Naive thymus-derived CD8-positive, alpha-beta T cell (primary cell): Measurements from ENCODE around the gene VEGFC. TPM values are rescaled to one million over a fixed set of nuclear protein-coding genes. Genes with fewer than 3 reads are reported as not detected.

ENCODE experiments used
- ATAC-seq, 2 donors: fragments of 150-1000 bp; cut with Tn5 transposase in 1 of 2; sonication (Bioruptor Pico), chemical (Tn5 transposase) in 1 of 2; 1 replicate in 1 of 2; 2 replicates in 1 of 2; pipeline ENCODE4 v1.10.0; 2021; ENCODE audit warnings: mild to moderate bottlenecking in 2 of 2, moderate library complexity in 2 of 2
- POLR2A ChIA-PET: fragments of 350-600 bp; sonication (Branson Sonifier 250); formaldehyde crosslinking; loops from one replicate; lab custom pipeline; 2021; ENCODE audit warnings: antibody characterized with exemption; lab: Charles Lee
- DNase-seq, 10 donors: peaks; one replicate each; pipeline versions ENCODE4 v3.0.0 to v3.0.0-alpha.2; 2020 to 2022
- H3K27ac Mint-ChIP-seq, 10 donors: one replicate each; pipeline ENCODE4 v1.8.0; 2020 to 2022; ENCODE audit warnings: mild to moderate bottlenecking in 10 of 10, mixed read lengths in 10 of 10, moderate library complexity in 4 of 10, inconsistent platforms in 1 of 10
- H3K27me3 Mint-ChIP-seq, 5 donors: one replicate each; pipeline ENCODE4 v1.8.0; 2021 to 2022; ENCODE audit warnings: mixed read lengths in 5 of 5
- H3K36me3 Mint-ChIP-seq, 3 donors: one replicate each; pipeline ENCODE4 v1.8.0; 2020 to 2022; ENCODE audit warnings: mixed read lengths in 3 of 3, mild to moderate bottlenecking in 2 of 3, inconsistent platforms in 1 of 3
- H3K4me1 Mint-ChIP-seq, 4 donors: one replicate each; pipeline ENCODE4 v1.8.0; 2021 to 2022; ENCODE audit warnings: mixed read lengths in 4 of 4
- H3K4me3 Mint-ChIP-seq, 10 donors: one replicate each; pipeline ENCODE4 v1.8.0; 2020 to 2022; ENCODE audit warnings: mild to moderate bottlenecking in 10 of 10, mixed read lengths in 10 of 10, moderate library complexity in 6 of 10, inconsistent platforms in 1 of 10
- H3K9me3 Mint-ChIP-seq, 9 donors: one replicate each; pipeline ENCODE4 v1.8.0; 2020 to 2022; ENCODE audit warnings: mixed read lengths in 9 of 9, mild to moderate bottlenecking in 3 of 9, inconsistent platforms in 1 of 9, moderate library complexity in 1 of 9
- polyA plus RNA-seq, 3 donors: library from polyadenylated mRNA; unstranded; fragments of 300-500 nt; fragmentation: Illumina TruSeq; gene quantifications; one replicate each; pipeline ENCODE4 v1.2.3, GENCODE V29; 2021
- total RNA-seq, 8 experiments: library from RNA in 2 of 8; stranded (reverse) in 2 of 8; gene quantifications; one replicate each; pipeline ENCODE4 v1.2.3 and lab custom pipeline; 2021 to 2026

VEGFC gene
- total and polyA plus RNA-seq, 5 experiments from 2014 or later, result not detected

DNA sequence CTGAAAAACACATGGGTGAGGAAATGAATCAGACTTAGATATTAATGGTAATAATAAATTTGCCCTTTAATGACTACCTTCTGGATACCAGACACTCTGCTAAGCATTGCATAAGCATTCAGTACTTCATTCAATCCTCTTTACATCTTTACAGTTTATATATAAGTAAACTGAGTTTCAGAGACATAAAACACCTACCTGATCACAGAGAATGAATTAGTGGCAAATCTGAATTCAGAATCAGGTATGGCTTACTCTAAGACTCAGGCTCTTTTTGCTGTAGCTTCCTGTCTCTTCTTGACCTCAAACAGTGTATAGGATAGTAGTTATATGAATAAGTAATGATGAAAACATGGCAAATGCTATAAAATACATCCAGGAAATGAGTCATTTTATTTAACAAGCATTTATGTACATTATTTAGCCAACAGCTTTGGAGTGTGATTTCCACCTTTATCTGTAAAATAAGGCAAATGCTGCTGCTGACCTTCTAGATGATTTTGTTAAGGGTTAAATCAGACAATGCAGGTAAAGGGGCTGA is 83.9 kb downstream of the VEGFC start:
- DNase-seq, result no peak
- H3K4me1 Mint-ChIP-seq, result no peaks in the 10 kb centered on the region
- no peaks in the 10 kb centered on the region for H3K36me3 Mint-ChIP-seq
- H3K27me3 Mint-ChIP-seq, result peaks cover 0 to 4% (median 0%) of the 10 kb centered on the region in 5 donors
- H3K27ac Mint-ChIP-seq, result no peak overlapping the region
- POLR2A ChIA-PET, result no interaction called here
- peaks cover 0 to 8% (median 0%) of the 10 kb centered on the region in 9 donors for H3K9me3 Mint-ChIP-seq
- ATAC-seq, result no peak
- H3K4me3 Mint-ChIP-seq, result no peak overlapping the region

DNA sequence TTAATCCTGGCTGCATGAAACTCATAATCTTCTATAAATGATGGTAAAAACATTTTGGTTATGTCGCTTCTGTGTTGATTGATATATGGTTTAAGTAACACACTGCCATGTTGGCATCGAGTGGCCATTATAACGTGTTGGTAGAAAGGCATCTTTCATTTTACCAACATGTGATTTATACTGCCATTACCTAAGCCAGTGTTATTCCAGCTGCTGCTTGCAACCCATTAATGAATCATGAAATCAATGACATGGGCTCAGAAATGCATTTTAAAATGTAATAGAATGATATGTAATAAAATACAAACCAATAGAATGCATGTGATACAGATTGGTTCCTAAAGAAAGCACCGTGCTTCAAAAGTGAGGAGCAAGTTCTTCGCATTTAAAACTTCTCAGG is 102.0 kb downstream of the VEGFC start:
- Mint-ChIP-seq H3K4me3 (no peak overlapping the region), H3K4me1 (no peaks in the 10 kb centered on the region), H3K27ac (no peak overlapping the region), H3K9me3 (peaks cover 0 to 11% (median 2%) of the 10 kb centered on the region in 9 donors), H3K27me3 (no peaks in the 10 kb centered on the region), H3K36me3 (no peaks in the 10 kb centered on the region)
- POLR2A ChIA-PET, result no interaction called here
- DNase-seq (no peak), ATAC-seq (no peak)

DNA sequence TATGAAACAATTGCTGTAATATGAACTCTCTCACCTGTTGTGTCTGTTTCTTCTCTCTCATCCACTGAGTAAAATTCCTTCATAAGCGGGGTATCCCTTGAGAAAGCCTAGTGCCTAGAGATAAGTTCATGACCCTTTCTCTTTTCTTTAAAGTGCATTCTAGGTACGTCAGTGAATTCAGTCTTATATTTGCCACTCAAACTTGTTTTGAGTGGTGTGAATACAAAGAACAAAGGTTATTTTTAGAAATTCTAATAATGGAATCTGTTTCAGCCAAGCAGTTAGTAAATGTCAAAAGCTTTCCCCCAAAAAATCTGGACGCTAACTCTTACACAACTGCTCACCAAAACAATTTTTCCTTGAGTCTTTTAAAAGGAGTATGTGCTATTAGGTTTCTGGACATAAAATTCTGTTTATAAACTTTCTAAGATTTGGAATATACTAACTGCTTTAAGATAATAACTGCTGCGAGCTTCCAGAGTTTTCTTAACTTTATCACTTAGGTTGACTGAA is 112.0 kb downstream of the VEGFC start:
- Mint-ChIP-seq H3K9me3 (peaks cover 0 to 4% (median 0%) of the 10 kb centered on the region in 9 donors), H3K4me3 (no peak overlapping the region), H3K4me1 (no peaks in the 10 kb centered on the region), H3K27me3 (no peaks in the 10 kb centered on the region), H3K27ac (no peak overlapping the region), H3K36me3 (no peaks in the 10 kb centered on the region)
- POLR2A ChIA-PET, result no interaction called here
- ATAC-seq (no peak), DNase-seq (no peak)

DNA sequence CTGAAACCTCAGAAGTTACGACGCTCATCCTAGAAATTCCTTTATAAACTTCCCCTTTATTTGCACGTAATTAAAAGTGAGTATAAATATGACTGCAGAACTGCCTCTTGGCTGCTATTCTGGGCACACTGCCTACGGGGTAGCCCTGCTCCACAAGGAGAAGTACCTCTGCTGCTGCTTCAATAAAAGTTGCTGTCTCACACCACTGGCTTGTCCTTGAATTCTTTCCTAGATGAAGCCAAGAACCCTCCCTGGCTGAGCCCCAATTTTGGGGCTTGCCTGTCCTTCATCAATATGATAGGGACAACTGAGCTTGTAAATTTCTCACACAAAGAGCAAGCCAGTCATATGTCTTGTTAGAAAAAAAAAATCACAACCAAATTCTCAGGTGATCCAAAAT is 115.8 kb downstream of the VEGFC start:
- no peaks in the 10 kb centered on the region for H3K27me3 Mint-ChIP-seq
- H3K27ac Mint-ChIP-seq, result no peak overlapping the region
- H3K4me1 Mint-ChIP-seq, result no peaks in the 10 kb centered on the region
- no peaks in the 10 kb centered on the region for H3K36me3 Mint-ChIP-seq
- peaks cover 0 to 7% (median 0%) of the 10 kb centered on the region in 9 donors for H3K9me3 Mint-ChIP-seq
- H3K4me3 Mint-ChIP-seq, result no peak overlapping the region
- DNase-seq (no peak), ATAC-seq (no peak)
- POLR2A ChIA-PET, result no interaction called here

DNA sequence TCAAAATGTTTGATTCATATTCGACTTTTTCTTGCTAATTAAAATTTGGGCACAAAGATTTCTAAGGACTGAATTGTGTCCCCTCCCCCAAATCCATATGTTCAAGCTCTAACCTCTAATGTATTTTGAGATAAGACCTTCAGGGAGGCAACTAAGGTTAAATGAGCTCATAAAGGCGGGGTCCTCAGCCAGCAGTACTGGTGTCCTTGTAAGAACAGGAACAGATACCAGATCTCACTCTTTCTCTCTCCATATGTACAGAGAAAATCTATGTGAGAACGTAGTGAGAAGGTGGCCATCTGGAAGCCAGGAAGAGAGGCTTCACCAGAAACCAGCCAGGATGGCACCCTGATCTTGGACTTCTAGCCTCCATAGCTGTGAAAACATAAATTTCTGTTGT is 116.9 kb downstream of the VEGFC start:
- H3K4me3 Mint-ChIP-seq, result no peak overlapping the region
- no peaks in the 10 kb centered on the region for H3K27me3 Mint-ChIP-seq
- no peak for DNase-seq
- ATAC-seq, result no peak
- POLR2A ChIA-PET, result no interaction called here
- H3K27ac Mint-ChIP-seq, result no peak overlapping the region
- H3K9me3 Mint-ChIP-seq, result peaks cover 0 to 7% (median 0%) of the 10 kb centered on the region in 9 donors
- no peaks in the 10 kb centered on the region for H3K4me1 Mint-ChIP-seq
- H3K36me3 Mint-ChIP-seq, result no peaks in the 10 kb centered on the region

DNA sequence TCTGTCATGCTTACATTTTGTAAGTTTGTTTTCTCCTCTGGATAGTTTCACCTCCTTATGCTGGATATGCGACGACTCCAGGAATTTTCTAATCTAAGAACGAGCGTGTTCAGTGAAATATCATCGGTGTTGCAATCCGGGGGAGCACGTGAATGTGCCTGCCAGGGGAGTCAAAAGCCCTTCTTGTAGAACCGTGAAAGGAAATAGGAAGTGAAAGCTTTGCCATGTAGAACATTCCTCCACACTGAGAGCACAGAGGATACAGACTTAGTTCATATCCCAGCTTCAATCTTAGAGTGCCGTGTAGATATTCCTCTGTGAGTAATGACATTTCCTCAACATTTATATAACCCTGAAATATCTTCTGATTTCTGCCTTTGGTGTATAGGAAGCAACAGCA is 121.2 kb downstream of the VEGFC start:
- Mint-ChIP-seq H3K4me3 (no peak overlapping the region), H3K27ac (no peak overlapping the region), H3K36me3 (no peaks in the 10 kb centered on the region), H3K4me1 (no peaks in the 10 kb centered on the region), H3K27me3 (no peaks in the 10 kb centered on the region), H3K9me3 (peaks cover 0 to 4% (median 0%) of the 10 kb centered on the region in 9 donors)
- DNase-seq, result no peak
- no peak for ATAC-seq
- POLR2A ChIA-PET, result no interaction called here

DNA sequence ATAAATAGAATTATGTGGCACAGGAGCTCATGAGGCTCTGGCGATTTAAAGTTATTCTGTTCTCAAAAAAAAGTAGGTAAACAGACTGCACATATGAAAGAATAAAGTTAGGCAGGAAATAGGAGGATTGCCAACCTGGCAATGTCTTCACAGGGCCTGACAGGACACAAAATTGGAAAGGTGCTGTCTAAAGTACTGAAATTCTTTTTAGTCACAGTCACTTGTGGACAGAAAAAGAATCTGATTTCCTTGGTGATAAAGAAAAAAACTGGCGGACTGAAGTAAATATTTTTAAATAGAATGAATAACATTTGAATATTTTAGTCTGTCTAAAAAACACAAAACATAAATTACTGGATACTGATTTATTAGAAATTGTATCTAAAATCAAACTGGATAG is 124.4 kb downstream of the VEGFC start:
- Mint-ChIP-seq H3K27me3 (no peaks in the 10 kb centered on the region), H3K4me1 (no peaks in the 10 kb centered on the region), H3K9me3 (peaks cover 0 to 4% (median 0%) of the 10 kb centered on the region in 9 donors), H3K36me3 (no peaks in the 10 kb centered on the region), H3K4me3 (no peak overlapping the region), H3K27ac (no peak overlapping the region)
- ATAC-seq (no peak), DNase-seq (no peak)
- POLR2A ChIA-PET, result no interaction called here

DNA sequence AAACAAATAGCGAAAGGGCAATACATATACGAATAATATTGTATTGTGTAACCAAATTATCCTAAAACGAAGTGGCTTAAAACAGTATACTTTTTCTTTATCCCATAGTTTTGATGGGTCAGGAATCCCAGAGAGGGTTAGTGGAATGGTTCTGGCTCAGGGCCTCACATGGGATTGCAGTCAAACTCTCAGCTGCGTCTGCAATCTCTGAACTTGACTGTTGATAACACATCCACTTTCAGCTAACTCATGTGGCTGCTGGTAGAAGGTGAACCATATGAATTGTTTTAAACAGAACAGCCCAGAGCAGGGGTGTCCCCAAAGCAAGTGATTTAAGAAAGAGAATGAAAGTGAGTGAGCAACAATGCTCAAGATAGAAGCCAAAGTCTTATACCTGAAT is 127.8 kb downstream of the VEGFC start:
- Mint-ChIP-seq H3K36me3 (no peaks in the 10 kb centered on the region), H3K4me1 (no peaks in the 10 kb centered on the region), H3K9me3 (peaks cover 0 to 4% (median 0%) of the 10 kb centered on the region in 9 donors), H3K4me3 (no peak overlapping the region), H3K27ac (peak overlapping the region in 1 of 10 donors; percentile 72), H3K27me3 (no peaks in the 10 kb centered on the region)
- ATAC-seq, result no peak
- DNase-seq, result no peak
- POLR2A ChIA-PET, result no interaction called here

DNA sequence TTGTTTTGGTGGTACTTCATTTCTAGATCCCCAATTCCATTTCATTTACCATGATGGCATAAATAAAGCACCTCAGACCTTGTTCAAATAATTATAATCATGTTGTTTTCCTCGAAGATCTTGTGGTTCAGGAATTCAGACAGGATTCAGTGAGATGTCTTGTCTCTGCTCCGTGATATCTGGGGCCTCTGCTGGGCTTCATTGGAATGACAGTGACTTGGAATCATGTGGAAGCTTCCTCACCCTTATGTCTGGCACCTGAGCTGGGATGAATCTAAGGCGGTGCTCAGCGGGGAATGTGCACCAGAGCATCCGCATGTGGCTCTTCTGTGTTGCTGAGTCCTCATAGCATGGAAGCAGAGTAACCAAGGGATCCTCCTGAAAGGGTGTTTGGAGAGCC is 132.2 kb downstream of the VEGFC start:
- Mint-ChIP-seq H3K4me1 (no peaks in the 10 kb centered on the region), H3K9me3 (peaks cover 0 to 15% (median 0%) of the 10 kb centered on the region in 9 donors), H3K4me3 (no peak overlapping the region), H3K36me3 (no peaks in the 10 kb centered on the region), H3K27ac (no peak overlapping the region), H3K27me3 (no peaks in the 10 kb centered on the region)
- POLR2A ChIA-PET, result no interaction called here
- no peak for DNase-seq
- no peak for ATAC-seq

DNA sequence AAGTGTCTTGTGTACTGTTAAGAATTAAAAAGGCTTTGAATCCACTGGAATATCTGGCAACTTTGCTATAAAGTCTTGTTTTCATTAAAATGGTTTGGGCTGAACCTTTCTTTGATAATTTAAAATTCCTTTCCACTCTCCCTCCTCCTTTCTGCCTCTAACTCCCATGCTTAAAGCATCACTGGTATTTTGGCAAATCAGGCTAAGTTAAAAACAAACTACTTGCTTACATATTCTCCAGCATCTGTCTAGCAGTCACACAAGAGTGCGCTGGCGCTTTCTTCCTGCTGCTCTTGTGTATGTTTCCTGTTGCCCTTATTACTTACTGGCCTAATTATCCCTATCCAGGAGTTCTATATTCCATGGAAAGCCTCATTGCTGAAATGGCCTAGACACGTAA is 136.6 kb downstream of the VEGFC start:
- Mint-ChIP-seq H3K27ac (no peak overlapping the region), H3K4me3 (no peak overlapping the region), H3K36me3 (no peaks in the 10 kb centered on the region), H3K4me1 (no peaks in the 10 kb centered on the region), H3K27me3 (no peaks in the 10 kb centered on the region), H3K9me3 (peaks cover 0 to 15% (median 0%) of the 10 kb centered on the region in 9 donors)
- ATAC-seq, result no peak
- POLR2A ChIA-PET, result no interaction called here
- no peak for DNase-seq

DNA sequence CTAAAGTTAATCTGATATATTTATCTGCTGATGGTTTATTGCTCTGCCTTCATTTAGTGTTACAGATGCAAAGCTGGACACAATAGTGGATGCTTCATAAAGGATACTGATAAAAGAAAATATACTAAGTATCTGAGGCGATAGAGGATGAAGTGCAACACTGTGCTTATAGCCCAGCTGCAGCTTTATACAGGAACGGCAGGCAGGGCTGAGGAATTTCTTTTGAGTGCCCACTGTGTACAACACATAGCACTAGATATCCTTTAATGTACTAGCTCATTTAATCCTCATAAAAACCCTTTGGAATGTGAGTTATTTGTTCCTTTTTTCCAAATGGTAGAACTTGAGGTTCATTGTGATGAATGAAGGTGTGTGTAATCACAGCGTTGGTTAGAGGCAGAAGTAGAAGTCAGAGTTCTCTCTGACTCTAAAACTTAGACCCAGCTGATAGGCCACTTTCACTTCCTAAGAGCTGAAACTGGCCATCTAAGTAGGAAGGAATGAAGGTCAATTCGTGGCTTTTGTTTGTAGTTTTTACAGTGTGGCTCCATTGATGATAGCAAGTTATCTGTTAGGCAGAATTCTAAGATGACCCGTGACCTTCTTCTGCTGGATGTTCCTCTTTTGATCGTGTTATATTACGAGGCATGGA is 138.0 kb downstream of the VEGFC start:
- POLR2A ChIA-PET, result no interaction called here
- H3K27ac Mint-ChIP-seq, result no peak overlapping the region
- no peak overlapping the region for H3K4me3 Mint-ChIP-seq
- H3K36me3 Mint-ChIP-seq, result no peaks in the 10 kb centered on the region
- no peaks in the 10 kb centered on the region for H3K4me1 Mint-ChIP-seq
- H3K27me3 Mint-ChIP-seq, result no peaks in the 10 kb centered on the region
- H3K9me3 Mint-ChIP-seq, result peaks cover 0 to 11% (median 0%) of the 10 kb centered on the region in 9 donors
- DNase-seq, result no peak
- ATAC-seq, result no peak

DNA sequence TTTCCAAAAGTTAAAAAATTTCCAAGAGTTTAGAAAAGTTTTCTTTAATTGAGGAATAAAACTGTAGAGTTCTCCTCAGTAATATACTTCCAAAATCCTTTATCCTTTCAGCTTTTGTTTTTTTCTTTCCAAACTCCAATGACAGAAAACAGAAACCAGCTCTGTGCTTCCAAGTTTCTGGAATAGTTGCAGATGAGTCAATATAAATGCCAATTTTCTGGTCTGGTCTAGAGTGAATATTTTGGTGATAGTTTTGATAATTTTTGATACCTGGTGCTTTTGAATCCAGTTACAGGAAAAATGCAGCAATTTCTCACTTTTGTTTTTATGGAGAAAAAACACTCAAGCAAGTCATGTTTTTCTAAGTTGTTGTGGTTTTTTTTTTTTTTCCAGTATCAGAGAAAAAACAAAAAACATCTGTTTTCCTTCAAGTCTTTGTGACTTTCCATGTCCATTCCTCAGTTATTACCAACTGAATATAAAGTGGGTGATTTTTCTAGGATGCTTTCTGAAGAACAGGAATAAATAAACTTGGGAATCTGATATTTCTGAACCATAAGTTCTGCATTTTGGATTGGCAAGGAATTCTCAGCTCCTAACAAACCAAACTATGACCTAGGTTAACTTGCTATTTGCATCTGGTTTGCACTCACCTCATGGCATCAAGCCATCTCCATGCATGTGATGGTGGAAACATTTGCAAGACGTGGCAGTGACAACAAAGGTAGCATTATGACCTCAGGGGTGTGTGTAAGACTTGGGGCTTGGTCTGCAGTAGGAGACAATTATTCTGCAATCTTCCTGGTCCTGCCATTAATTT is 139.1 kb downstream of the VEGFC start:
- peaks cover 0 to 11% (median 0%) of the 10 kb centered on the region in 9 donors for H3K9me3 Mint-ChIP-seq
- H3K4me3 Mint-ChIP-seq, result no peak overlapping the region
- no peak overlapping the region for H3K27ac Mint-ChIP-seq
- no peak for DNase-seq
- POLR2A ChIA-PET, result no interaction called here
- ATAC-seq, result no peak
- H3K4me1 Mint-ChIP-seq, result no peaks in the 10 kb centered on the region
- H3K36me3 Mint-ChIP-seq, result no peaks in the 10 kb centered on the region
- no peaks in the 10 kb centered on the region for H3K27me3 Mint-ChIP-seq

DNA sequence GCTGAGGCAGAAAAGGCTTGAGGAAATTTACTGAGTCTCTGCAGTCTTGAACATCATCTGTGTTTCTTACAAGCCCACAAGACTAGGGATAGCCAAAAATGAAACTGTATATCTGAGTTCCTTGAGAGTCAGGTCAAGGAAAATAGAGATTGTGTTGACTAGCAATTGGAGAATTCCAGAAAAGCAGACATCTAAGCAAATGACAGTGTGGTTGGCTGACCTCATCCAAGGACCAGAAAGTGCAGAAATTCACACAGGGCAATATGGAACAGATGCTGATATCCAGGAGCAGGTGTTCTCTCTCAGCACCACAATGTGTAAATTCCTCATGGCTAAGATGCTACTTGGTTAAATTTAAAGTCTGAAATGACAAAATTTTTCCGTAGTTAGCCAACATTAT is 146.4 kb downstream of the VEGFC start:
- Mint-ChIP-seq H3K27me3 (no peaks in the 10 kb centered on the region), H3K9me3 (peaks cover 0 to 2% (median 0%) of the 10 kb centered on the region in 9 donors), H3K36me3 (no peaks in the 10 kb centered on the region), H3K27ac (no peak overlapping the region), H3K4me3 (no peak overlapping the region), H3K4me1 (no peaks in the 10 kb centered on the region)
- DNase-seq (no peak), ATAC-seq (no peak)
- POLR2A ChIA-PET, result no interaction called here
